SK-N-DZ (cell line): ENCODE data around the gene TMUB1.

Source experiments
- DNase-seq: peaks from one replicate; pipeline ENCODE4 v3.0.0-alpha.2; 2015; ENCODE audit warnings: low spot score

TMUB1 gene

GRCh38 chr7:151034312-151035025 lies 48.8 kb downstream of the TMUB1 start:
- DNase-seq, result no peak

GRCh38 chr7:151033864-151034249 lies 49.4 kb downstream of the TMUB1 start:
- DNase-seq, result no peak

GRCh38 chr7:151032936-151033863 lies 50.1 kb downstream of the TMUB1 start:
- no peak for DNase-seq
